Hepatocyte (in vitro differentiated cells): ENCODE measurements around the gene VPS37C. TPM values are rescaled to one million over a fixed set of nuclear protein-coding genes. Genes with fewer than 3 reads are reported as not detected.

Source experiments
- DNase-seq: peaks from one replicate; pipeline ENCODE4 v3.0.0-alpha.2; 2016; ENCODE audit warnings: low spot score
- H2AFZ ChIP-seq: fragments of 200-600 bp; sonication (generic); 2 replicates; pipeline ENCODE4 v1.6.0; 2016; ENCODE audit warnings: antibody characterized with exemption, mild to moderate bottlenecking
- H3K27ac ChIP-seq: fragments of 200-600 bp; sonication (generic); 2 replicates; pipeline ENCODE4 v1.5.1; 2016; ENCODE audit warnings: mild to moderate bottlenecking
- H3K27me3 ChIP-seq: fragments of 200-600 bp; sonication (generic); 2 replicates; pipeline ENCODE4 v1.6.1; 2016
- H3K36me3 ChIP-seq: fragments of 200-600 bp; sonication (generic); replicated peaks from 2 replicates; pipeline ENCODE4 v1.5.1; 2016; ENCODE audit warnings: low read depth; ENCODE audit not compliant: insufficient read depth
- H3K4me1 ChIP-seq: fragments of 200-600 bp; sonication (generic); 2 replicates; pipeline ENCODE4 v1.5.1; 2016; ENCODE audit warnings: mild to moderate bottlenecking, moderate library complexity; ENCODE audit not compliant: insufficient read depth
- H3K4me2 ChIP-seq: fragments of 200-600 bp; sonication (generic); 2 replicates; pipeline ENCODE4 v1.6.0; 2016
- H3K4me3 ChIP-seq: fragments of 200-600 bp; sonication (generic); 2 replicates; pipeline ENCODE4 v1.5.1; 2016; ENCODE audit warnings: mild to moderate bottlenecking
- H3K79me2 ChIP-seq: fragments of 200-600 bp; sonication (generic); 2 replicates; pipeline ENCODE4 v1.6.0; 2017; ENCODE audit warnings: mild to moderate bottlenecking
- H3K9me2 ChIP-seq: fragments of 200-600 bp; sonication (generic); replicated peaks from 2 replicates; pipeline ENCODE4 v1.6.0; 2017; ENCODE audit warnings: mild to moderate bottlenecking; ENCODE audit not compliant: insufficient read depth
- H3K9me3 ChIP-seq: fragments of 200-600 bp; sonication (generic); 2 replicates; pipeline ENCODE4 v1.5.1; 2016; ENCODE audit warnings: low read depth, mild to moderate bottlenecking
- H4K20me1 ChIP-seq: fragments of 200-600 bp; sonication (generic); 2 replicates; pipeline ENCODE4 v1.6.0; 2016; ENCODE audit warnings: mild to moderate bottlenecking; ENCODE audit not compliant: insufficient read depth, poor library complexity, severe bottlenecking
- EZH2 ChIP-seq: fragments of 200-600 bp; sonication (generic); IDR thresholded peaks from 2 replicates; pipeline ENCODE4 v1.6.1; 2016; ENCODE audit warnings: antibody characterized with exemption, mild to moderate bottlenecking, borderline replicate concordance
- EZH2phosphoT487 ChIP-seq: fragments of 200-600 bp; sonication (generic); IDR thresholded peaks from one replicate; pipeline ENCODE4 v1.6.1; 2018; ENCODE audit warnings: antibody characterized with exemption, mild to moderate bottlenecking, low read depth, moderate library complexity; ENCODE audit not compliant: unreplicated experiment, severe bottlenecking
- WGBS: methylation state at CpG from one replicate; pipeline ENCODE4 v1.1.6; 2016; ENCODE audit warnings: low lambda C conversion rate; ENCODE audit errors: missing lambda C conversion rate; 5-methylcytosine and 5-hydroxymethylcytosine counted together
- polyA plus RNA-seq: library from polyadenylated mRNA; unstranded; fragments of >200 nt; fragmentation: Nextera tagmentation; extraction: Ambion mirVana; gene quantifications from 2 replicates; pipeline ENCODE4 v1.2.1, GENCODE V29; 2016
- total RNA-seq: library from RNA; depleted of rRNA; stranded (reverse); fragments of >200 nt; gene quantifications from 2 replicates; pipeline ENCODE4 v1.2.3, GENCODE V29; 2014
- TF ChIP-seq, protein P1 (sequence below): fragments of 200-600 bp; sonication (generic); IDR thresholded peaks from 2 replicates; pipeline ENCODE4 v1.5.1; 2016; ENCODE audit warnings: antibody characterized with exemption, mild to moderate bottlenecking; ENCODE audit not compliant: poor library complexity

The VPS37C gene
- total and polyA plus RNA-seq, 2 experiments from 2014 or later: 17.0 to 26.6 TPM

DNA sequence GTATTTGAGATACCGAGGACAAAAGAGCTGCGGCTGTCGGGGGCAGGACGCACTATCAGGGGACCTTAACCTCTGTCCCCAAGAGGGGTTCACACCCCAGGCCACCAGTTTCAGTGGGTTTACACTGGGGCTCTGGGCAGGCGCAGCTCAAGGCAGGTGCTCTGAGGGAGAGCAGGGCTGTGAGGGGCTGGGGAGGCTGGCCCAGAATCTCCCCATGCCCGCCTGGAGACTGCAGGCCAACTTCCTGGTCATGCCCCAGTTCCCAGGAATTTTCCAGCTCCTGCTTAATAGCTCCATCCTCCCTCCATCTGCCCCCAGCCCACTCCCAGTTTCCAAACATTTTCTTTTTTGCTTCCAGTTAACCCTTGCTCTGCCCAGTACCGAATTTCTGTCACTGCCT, 34.5 kb upstream of the VPS37C start:
- Histone ChIP-seq H3K9me3 (no peaks in the 10 kb centered on the region), H3K9me2 (no peaks in the 10 kb centered on the region), H3K4me3 (no peak overlapping the region), H3K27me3 (no peaks in the 10 kb centered on the region), H2AFZ (no peak overlapping the region), H3K4me2 (no peak overlapping the region), H3K4me1 (no peaks in the 10 kb centered on the region), H3K79me2 (no peaks in the 10 kb centered on the region), H3K36me3 (no peaks in the 10 kb centered on the region), H4K20me1 (no peaks in the 10 kb centered on the region), H3K27ac (no peak overlapping the region)
- no peak for TF ChIP-seq EZH2phosphoT487
- TF ChIP-seq EZH2: no peak
- TF ChIP-seq, protein P1, sequence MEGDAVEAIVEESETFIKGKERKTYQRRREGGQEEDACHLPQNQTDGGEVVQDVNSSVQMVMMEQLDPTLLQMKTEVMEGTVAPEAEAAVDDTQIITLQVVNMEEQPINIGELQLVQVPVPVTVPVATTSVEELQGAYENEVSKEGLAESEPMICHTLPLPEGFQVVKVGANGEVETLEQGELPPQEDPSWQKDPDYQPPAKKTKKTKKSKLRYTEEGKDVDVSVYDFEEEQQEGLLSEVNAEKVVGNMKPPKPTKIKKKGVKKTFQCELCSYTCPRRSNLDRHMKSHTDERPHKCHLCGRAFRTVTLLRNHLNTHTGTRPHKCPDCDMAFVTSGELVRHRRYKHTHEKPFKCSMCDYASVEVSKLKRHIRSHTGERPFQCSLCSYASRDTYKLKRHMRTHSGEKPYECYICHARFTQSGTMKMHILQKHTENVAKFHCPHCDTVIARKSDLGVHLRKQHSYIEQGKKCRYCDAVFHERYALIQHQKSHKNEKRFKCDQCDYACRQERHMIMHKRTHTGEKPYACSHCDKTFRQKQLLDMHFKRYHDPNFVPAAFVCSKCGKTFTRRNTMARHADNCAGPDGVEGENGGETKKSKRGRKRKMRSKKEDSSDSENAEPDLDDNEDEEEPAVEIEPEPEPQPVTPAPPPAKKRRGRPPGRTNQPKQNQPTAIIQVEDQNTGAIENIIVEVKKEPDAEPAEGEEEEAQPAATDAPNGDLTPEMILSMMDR: no peak
- DNase-seq: no peak
- WGBS: 81% methylated on average over 7 of the region's 7 CpGs

DNA sequence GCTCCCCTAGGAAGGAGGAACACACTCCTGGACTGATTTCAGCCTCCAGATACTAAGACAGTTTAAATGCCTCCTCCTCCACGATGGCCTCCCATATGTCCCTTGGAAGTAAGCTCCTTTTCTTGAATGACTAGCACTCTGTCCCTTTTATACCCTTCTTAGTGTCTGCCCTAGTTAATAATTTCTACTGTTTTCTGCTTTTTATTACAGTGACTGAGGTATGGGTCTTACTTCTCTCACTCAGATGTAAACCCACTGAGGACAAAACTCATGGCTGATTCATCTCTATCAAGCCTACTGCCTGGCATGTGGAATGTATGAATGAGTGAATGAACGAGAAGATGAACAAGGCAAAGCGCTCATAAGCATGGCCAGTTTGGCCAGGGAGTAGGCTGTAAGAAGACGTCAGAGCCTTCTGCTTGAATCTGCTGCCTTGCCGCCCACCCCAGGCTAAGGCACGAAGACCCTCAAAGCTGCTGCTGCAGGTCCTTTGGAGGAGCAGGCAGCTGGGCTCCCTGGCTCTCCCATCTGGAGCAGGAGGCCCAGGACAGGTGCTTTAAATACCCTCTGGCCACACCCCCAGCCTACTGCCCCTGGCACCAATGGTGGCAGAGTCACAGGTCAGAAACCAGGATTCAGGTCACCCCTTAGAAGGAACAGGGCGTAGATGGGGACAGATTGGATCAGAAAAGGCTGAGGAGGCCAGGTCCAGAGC, 33.9 kb upstream of the VPS37C start:
- Histone ChIP-seq H2AFZ (no peak overlapping the region), H3K27me3 (no peaks in the 10 kb centered on the region), H3K27ac (no peak overlapping the region), H3K9me3 (no peaks in the 10 kb centered on the region), H3K36me3 (no peaks in the 10 kb centered on the region), H3K9me2 (no peaks in the 10 kb centered on the region), H3K4me1 (no peaks in the 10 kb centered on the region), H4K20me1 (no peaks in the 10 kb centered on the region), H3K79me2 (no peaks in the 10 kb centered on the region), H3K4me3 (no peak overlapping the region), H3K4me2 (no peak overlapping the region)
- no peak for DNase-seq
- WGBS: 85% methylated on average over 7 of the region's 7 CpGs
- TF ChIP-seq, protein P1: no peak
- TF ChIP-seq EZH2phosphoT487 (no peak), EZH2 (no peak)

DNA sequence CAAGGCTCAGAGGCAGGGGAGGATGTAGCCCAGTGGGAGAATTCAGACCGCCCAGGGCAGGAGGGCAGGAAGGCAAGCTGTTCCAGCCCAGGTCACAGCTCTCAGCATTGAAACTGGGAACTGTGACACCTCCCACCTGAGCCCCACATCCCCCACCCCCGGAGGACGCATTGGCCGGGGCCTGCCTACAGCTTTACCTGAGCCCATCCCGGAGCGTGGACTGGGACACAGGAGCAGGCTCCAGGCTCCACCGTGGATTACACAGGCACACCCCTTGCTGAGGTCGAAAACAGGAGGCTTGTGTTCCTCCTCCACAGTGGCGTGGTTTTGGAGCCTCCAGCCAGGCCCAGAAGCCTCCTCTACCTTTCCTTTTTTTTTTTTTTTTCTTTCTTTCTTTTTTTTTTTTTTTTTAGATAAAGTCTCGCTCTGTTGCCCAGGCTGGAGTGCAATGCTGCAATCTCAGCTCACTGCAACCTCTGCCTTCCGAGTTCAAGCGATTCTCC, 33.0 kb upstream of the VPS37C start:
- Histone ChIP-seq H4K20me1 (no peaks in the 10 kb centered on the region), H3K4me3 (no peak overlapping the region), H3K9me3 (no peaks in the 10 kb centered on the region), H3K4me1 (no peaks in the 10 kb centered on the region), H3K9me2 (no peaks in the 10 kb centered on the region), H3K36me3 (no peaks in the 10 kb centered on the region), H3K4me2 (no peak overlapping the region), H3K79me2 (no peaks in the 10 kb centered on the region), H3K27me3 (no peaks in the 10 kb centered on the region), H2AFZ (no peak overlapping the region), H3K27ac (no peak overlapping the region)
- 87% methylated on average over 11 of the region's 12 CpGs for WGBS
- DNase-seq: no peak
- TF ChIP-seq EZH2 (no peak), EZH2phosphoT487 (no peak)
- TF ChIP-seq, protein P1: no peak
